ENCODE data around the gene CPZ. TPM values are rescaled to one million over a fixed set of nuclear protein-coding genes. Genes with fewer than 3 reads are reported as not detected.
A peak's percentile ranks its signal among the peaks of the same experiment; 100 is the strongest.

The CPZ gene
- total RNA-seq, 1 experiment from 2014 or later = 9.1 TPM

DNA sequence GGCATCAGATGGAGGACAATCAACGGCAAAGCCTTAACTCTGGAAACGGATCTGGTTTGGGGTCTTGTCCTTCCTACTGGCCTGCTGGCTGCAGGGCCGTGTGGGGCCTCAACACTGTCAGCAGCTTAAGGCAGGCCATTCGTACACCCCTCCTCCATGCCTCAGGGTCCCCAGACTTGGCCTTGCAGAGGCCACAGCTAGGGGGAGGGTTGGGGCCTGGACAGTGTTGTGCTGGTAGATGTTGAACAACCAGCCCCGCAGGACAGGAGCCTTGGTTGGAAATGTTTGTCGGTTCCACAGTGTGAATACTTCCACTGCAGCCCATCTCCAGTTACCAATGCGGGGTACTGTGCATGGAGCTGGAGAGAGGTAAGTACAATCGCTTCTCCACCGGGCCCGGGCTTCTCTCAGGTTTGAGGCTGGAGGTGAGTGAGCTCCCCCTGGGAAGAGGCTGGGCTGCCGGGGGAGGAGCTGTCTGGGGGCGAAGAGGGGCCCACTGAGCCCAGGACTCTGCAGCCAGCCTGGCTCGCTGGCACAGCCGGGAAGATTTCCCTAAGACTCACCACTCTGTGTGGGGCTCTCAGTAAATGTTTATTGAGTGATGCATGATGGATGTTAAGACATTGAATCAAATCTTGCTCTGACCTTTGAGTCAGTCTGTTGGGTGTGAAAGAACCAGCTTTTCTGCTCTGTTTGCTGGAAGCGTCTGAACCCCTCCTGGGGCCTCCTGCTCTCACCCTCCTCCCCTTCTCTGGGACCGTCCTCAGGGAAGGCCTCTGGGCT, 32.1 kb upstream of the CPZ start:
- H4K20me1 ChIP-seq (ENCODE audit: insufficient read depth) = no peaks in the 10 kb centered on the region
- H3K9me3 ChIP-seq (ENCODE audit: insufficient read depth, low read depth) = no peaks in the 10 kb centered on the region
- H3K27ac ChIP-seq = peak overlapping the region; percentile 95
- H3K9me2 ChIP-seq (ENCODE audit: insufficient read depth) = no peaks in the 10 kb centered on the region
- peak; percentile 55 to 94 for DNase-seq
- ChIA-PET CTCF (interaction anchor here (0.6 to 1.2 kb wide), 4 partner anchors 12 to 91 kb away, joined by 3 to 4 read pairs (median 3); no protein-coding TSS in a partner anchor), POLR2A (ENCODE audit: unreplicated experiment) (interaction anchor here (0.7 kb wide), 1 partner anchor 289 kb away, joined by 21 read pairs; no protein-coding TSS in a partner anchor)
- H3K79me2 ChIP-seq (ENCODE audit: low read depth) = peaks cover 73% of the 10 kb centered on the region
- peak overlapping the region; percentile 69 for H3K4me3 ChIP-seq
- no TSS peak for BruUV-seq (replicated peaks)
- H3K36me3 ChIP-seq (ENCODE audit: low read depth) = no peaks in the 10 kb centered on the region
- TF ChIP-seq, protein P1, sequence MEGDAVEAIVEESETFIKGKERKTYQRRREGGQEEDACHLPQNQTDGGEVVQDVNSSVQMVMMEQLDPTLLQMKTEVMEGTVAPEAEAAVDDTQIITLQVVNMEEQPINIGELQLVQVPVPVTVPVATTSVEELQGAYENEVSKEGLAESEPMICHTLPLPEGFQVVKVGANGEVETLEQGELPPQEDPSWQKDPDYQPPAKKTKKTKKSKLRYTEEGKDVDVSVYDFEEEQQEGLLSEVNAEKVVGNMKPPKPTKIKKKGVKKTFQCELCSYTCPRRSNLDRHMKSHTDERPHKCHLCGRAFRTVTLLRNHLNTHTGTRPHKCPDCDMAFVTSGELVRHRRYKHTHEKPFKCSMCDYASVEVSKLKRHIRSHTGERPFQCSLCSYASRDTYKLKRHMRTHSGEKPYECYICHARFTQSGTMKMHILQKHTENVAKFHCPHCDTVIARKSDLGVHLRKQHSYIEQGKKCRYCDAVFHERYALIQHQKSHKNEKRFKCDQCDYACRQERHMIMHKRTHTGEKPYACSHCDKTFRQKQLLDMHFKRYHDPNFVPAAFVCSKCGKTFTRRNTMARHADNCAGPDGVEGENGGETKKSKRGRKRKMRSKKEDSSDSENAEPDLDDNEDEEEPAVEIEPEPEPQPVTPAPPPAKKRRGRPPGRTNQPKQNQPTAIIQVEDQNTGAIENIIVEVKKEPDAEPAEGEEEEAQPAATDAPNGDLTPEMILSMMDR (conservative IDR thresholded peaks at IDR 0.05) = no peak
- no peak for TF ChIP-seq EZH2 (IDR thresholded peaks at IDR 0.05; ENCODE audit: low read depth)
- peak overlapping the region; percentile 99 for H3K4me2 ChIP-seq
- H3K27me3 ChIP-seq (ENCODE audit: insufficient read depth, low read depth) = no peaks in the 10 kb centered on the region
- no peak overlapping the region for H2AFZ ChIP-seq
- peaks cover 74% of the 10 kb centered on the region for H3K4me1 ChIP-seq (replicated peaks; ENCODE audit: insufficient read depth)
- H3F3A ChIP-seq (ENCODE audit: insufficient read depth, low read depth) = peaks cover 53% of the 10 kb centered on the region
- intact Hi-C loops (cut with micrococcal nuclease; ENCODE audit: unreplicated experiment) = no loop called here

DNA sequence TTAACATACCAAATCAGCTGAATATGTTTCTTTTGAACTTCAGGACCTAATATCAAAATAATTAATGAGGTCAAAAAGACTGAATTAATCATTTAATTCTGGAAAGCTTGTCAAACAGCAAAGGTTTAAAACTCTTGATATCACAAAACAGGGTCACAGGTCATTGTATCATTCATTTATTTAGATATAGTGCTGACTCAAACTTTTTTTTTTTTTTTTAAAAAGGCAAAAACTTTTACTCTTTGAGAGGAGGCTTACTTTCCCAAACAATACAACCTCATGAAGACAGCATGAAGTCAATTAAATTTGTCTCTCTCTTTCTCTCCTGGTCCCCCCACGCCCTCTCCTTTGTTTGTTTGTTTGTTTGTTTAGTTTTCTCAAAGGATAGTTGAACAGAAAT, 28.0 kb upstream of the CPZ start:
- Histone ChIP-seq H4K20me1 (ENCODE audit: insufficient read depth) (no peaks in the 10 kb centered on the region), H3K9me2 (ENCODE audit: insufficient read depth) (no peaks in the 10 kb centered on the region), H3K27me3 (ENCODE audit: insufficient read depth, low read depth) (no peaks in the 10 kb centered on the region), H3K36me3 (ENCODE audit: low read depth) (no peaks in the 10 kb centered on the region), H3K27ac (no peak overlapping the region), H3K9me3 (ENCODE audit: insufficient read depth, low read depth) (no peaks in the 10 kb centered on the region), H3K4me1 (replicated peaks; ENCODE audit: insufficient read depth) (peaks cover 53% of the 10 kb centered on the region), H2AFZ (no peak overlapping the region), H3F3A (ENCODE audit: insufficient read depth, low read depth) (peaks cover 20% of the 10 kb centered on the region), H3K4me2 (no peak overlapping the region), H3K4me3 (no peak overlapping the region), H3K79me2 (ENCODE audit: low read depth) (peaks cover 85% of the 10 kb centered on the region)
- BruUV-seq (replicated peaks) = no TSS peak
- no peak for DNase-seq
- ChIA-PET POLR2A (ENCODE audit: unreplicated experiment) (no interaction called here), CTCF (no interaction called here)
- intact Hi-C loops (cut with micrococcal nuclease; ENCODE audit: unreplicated experiment) = no loop called here
- no peak for TF ChIP-seq EZH2 (IDR thresholded peaks at IDR 0.05; ENCODE audit: low read depth)
- TF ChIP-seq, protein P1 (conservative IDR thresholded peaks at IDR 0.05) = no peak

DNA sequence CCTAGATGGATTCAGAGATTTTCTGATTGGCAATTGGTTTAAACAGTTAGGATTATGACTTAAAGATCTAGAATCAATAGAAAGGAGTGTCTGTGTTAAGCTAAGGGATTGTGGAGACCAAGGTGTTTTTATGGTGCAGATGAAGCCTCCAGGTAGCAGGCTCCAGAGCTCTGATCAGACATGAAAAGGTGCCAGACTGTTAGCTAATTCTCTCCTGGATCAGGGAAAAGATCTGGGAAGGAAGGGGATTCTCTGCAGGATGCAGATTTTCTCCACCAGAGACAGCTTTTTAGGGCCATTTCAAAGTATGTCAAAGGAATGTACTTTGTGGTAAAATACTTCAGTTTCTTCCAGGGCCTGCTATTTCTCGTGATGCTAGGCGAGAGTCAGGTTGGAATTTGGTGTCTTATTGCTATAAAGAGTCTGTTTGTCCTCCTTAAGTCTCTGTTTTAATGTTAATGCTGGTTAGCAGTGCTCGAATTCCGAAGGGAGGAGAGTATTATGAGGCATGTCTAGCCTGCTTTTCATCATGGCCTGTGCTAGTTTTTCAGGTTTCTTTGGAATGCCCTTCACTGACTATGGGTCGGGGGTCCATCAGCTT, 24.4 kb upstream of the CPZ start:
- Histone ChIP-seq H3K4me1 (replicated peaks; ENCODE audit: insufficient read depth) (peaks cover 57% of the 10 kb centered on the region), H3K27ac (peak overlapping the region; percentile 11; the same call in 1 of the 2 replicates), H3K36me3 (ENCODE audit: low read depth) (no peaks in the 10 kb centered on the region), H3K27me3 (ENCODE audit: insufficient read depth, low read depth) (no peaks in the 10 kb centered on the region), H2AFZ (no peak overlapping the region), H3K4me3 (no peak overlapping the region), H3F3A (ENCODE audit: insufficient read depth, low read depth) (peaks cover 30% of the 10 kb centered on the region), H3K9me2 (ENCODE audit: insufficient read depth) (no peaks in the 10 kb centered on the region), H3K4me2 (no peak overlapping the region), H4K20me1 (ENCODE audit: insufficient read depth) (no peaks in the 10 kb centered on the region), H3K79me2 (ENCODE audit: low read depth) (peaks cover 58% of the 10 kb centered on the region), H3K9me3 (ENCODE audit: insufficient read depth, low read depth) (no peaks in the 10 kb centered on the region)
- CTCF ChIA-PET = interaction anchor here (1.0 kb wide), 1 partner anchor 63 kb away, joined by 3 read pairs; no protein-coding TSS in a partner anchor
- intact Hi-C loops (cut with micrococcal nuclease; ENCODE audit: unreplicated experiment) = no loop called here
- DNase-seq = no peak
- TF ChIP-seq, protein P1 (conservative IDR thresholded peaks at IDR 0.05) = no peak
- TF ChIP-seq EZH2 (IDR thresholded peaks at IDR 0.05; ENCODE audit: low read depth) = no peak
- POLR2A ChIA-PET (ENCODE audit: unreplicated experiment) = no interaction called here
- BruUV-seq (replicated peaks) = no TSS peak
